ENCODE measurements around the gene INHBA. TPM values are rescaled to one million over a fixed set of nuclear protein-coding genes. Genes with fewer than 3 reads are reported as not detected.
A peak's percentile ranks its signal among the peaks of the same experiment; 100 is the strongest.

INHBA gene
- total and polyA plus RNA-seq, 2 experiments from 2014 or later = 0.94 to 1.3 TPM

DNA sequence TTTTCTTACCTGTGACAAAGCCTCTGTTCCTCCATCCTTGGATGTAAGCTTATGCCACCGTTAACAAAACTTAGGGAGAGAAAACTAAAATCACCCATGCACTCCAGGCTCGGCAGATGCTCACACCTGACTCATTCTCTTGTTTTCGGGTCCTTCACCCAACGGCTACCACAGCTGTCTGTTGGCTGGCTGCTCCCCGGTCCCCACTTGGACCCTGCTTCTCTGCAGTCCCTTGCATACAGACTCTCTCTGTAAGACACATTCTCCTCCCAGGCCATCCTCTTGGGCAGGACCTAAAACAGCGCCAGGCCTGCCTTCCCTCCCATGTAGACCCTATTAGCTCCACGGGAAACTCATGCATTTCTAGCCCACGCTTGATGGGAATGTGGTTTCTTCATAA lies 12.1 kb upstream of the INHBA start:
- H3K27me3 ChIP-seq (ENCODE audit: insufficient read depth) = no peaks in the 10 kb centered on the region
- no peak for DNase-seq (ENCODE audit: low spot score)
- H3K27ac ChIP-seq (ENCODE audit: low read depth) = no peak overlapping the region
- Mint-ChIP-seq H3K27ac (no peak overlapping the region), H3K4me1 (peaks cover 4% of the 10 kb centered on the region; the same call in 1 of the 3 replicates), H3K36me3 (ENCODE audit: low read depth) (no peaks in the 10 kb centered on the region), H3K4me3 (no peak overlapping the region), H3K27me3 (ENCODE audit: insufficient read depth, low read depth, poor library complexity) (no peaks in the 10 kb centered on the region), H3K9me3 (no peaks in the 10 kb centered on the region)
- no peaks in the 10 kb centered on the region for H3K4me1 ChIP-seq (ENCODE audit: insufficient read depth)
- no peak overlapping the region for H3K4me2 ChIP-seq
- no peaks in the 10 kb centered on the region; the same call in 1 of the 2 replicates for H3K9me2 ChIP-seq (ENCODE audit: insufficient read depth)
- H2AFZ ChIP-seq = no peak overlapping the region
- H3F3A ChIP-seq (replicated peaks; ENCODE audit: low read depth) = no peaks in the 10 kb centered on the region
- H3K4me3 ChIP-seq = no peak overlapping the region
- TF ChIP-seq, protein P1, sequence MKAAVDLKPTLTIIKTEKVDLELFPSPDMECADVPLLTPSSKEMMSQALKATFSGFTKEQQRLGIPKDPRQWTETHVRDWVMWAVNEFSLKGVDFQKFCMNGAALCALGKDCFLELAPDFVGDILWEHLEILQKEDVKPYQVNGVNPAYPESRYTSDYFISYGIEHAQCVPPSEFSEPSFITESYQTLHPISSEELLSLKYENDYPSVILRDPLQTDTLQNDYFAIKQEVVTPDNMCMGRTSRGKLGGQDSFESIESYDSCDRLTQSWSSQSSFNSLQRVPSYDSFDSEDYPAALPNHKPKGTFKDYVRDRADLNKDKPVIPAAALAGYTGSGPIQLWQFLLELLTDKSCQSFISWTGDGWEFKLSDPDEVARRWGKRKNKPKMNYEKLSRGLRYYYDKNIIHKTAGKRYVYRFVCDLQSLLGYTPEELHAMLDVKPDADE (IDR thresholded peaks at IDR 0.05) = no peak
- TF ChIP-seq, protein P2, sequence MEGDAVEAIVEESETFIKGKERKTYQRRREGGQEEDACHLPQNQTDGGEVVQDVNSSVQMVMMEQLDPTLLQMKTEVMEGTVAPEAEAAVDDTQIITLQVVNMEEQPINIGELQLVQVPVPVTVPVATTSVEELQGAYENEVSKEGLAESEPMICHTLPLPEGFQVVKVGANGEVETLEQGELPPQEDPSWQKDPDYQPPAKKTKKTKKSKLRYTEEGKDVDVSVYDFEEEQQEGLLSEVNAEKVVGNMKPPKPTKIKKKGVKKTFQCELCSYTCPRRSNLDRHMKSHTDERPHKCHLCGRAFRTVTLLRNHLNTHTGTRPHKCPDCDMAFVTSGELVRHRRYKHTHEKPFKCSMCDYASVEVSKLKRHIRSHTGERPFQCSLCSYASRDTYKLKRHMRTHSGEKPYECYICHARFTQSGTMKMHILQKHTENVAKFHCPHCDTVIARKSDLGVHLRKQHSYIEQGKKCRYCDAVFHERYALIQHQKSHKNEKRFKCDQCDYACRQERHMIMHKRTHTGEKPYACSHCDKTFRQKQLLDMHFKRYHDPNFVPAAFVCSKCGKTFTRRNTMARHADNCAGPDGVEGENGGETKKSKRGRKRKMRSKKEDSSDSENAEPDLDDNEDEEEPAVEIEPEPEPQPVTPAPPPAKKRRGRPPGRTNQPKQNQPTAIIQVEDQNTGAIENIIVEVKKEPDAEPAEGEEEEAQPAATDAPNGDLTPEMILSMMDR (conservative IDR thresholded peaks at IDR 0.05; ENCODE audit: low read depth in 2 of 2) = no peak
- no peaks in the 10 kb centered on the region for H4K20me1 ChIP-seq (replicated peaks; ENCODE audit: insufficient read depth)
- H3K79me2 ChIP-seq (replicated peaks; ENCODE audit: insufficient read depth) = no peaks in the 10 kb centered on the region
- no peak for ATAC-seq
- H3K36me3 ChIP-seq (ENCODE audit: insufficient read depth) = no peaks in the 10 kb centered on the region

DNA sequence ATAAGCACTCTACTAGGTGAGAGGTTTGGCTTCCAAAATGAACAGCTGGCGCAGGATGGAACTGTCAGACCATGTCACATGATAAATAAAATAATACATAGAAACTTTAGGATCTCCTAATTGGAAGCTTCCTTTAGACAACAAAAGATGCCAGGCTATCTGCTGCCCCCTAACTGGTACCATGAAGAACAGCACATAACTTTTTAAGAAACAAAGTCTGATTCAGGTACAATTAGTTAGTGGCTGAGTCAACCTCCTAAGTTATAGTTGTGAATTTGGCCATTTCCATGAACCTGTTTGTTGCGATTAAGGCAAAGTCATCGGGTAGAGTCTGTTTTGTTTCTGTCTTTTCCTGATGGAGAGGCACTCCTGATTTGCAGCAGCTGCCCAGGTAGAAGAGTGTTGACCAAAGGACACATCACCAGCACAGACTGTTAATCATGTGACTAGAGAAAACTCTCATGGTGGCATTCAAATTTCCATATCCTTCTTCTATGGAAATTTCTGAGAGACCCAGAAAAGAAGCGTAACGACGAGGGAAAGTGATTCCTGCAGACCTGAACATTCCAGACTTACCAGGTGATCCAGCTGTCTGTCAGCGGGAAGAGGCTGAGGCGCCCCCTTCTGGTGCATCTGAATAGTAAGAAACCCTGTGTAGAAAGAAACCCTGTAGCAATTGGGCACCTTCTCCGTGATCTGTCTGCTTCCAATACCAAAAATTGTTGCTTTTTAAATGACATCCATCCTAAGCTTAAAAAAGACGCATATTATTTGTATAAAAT lies 8.6 kb upstream of the INHBA start:
- ATAC-seq (peak; percentile 96), DNase-seq (ENCODE audit: low spot score) (peak; percentile 85)
- H3F3A ChIP-seq (replicated peaks; ENCODE audit: low read depth) = no peaks in the 10 kb centered on the region
- Mint-ChIP-seq H3K36me3 (ENCODE audit: low read depth) (no peaks in the 10 kb centered on the region), H3K9me3 (no peaks in the 10 kb centered on the region), H3K4me3 (no peak overlapping the region; the same call in 2 of the 3 replicates), H3K27ac (no peak overlapping the region), H3K4me1 (peaks cover 6% of the 10 kb centered on the region), H3K27me3 (ENCODE audit: insufficient read depth, low read depth, poor library complexity) (peaks cover 7% of the 10 kb centered on the region)
- peak overlapping the region; percentile 55 for H3K4me2 ChIP-seq
- no peaks in the 10 kb centered on the region for H3K79me2 ChIP-seq (replicated peaks; ENCODE audit: insufficient read depth)
- H3K36me3 ChIP-seq (ENCODE audit: insufficient read depth) = no peaks in the 10 kb centered on the region
- no peaks in the 10 kb centered on the region for H3K9me2 ChIP-seq (ENCODE audit: insufficient read depth)
- H3K4me1 ChIP-seq (ENCODE audit: insufficient read depth) = peaks cover 2% of the 10 kb centered on the region; the same call in 1 of the 2 replicates
- TF ChIP-seq JUNB (IDR thresholded peaks at IDR 0.05; ENCODE audit: unreplicated experiment) = no peak
- TF ChIP-seq, protein P1 (IDR thresholded peaks at IDR 0.05) = no peak
- no peak for TF ChIP-seq POLR2AphosphoS5 (IDR thresholded peaks at IDR 0.05; ENCODE audit: low read depth)
- TF ChIP-seq, protein P3, sequence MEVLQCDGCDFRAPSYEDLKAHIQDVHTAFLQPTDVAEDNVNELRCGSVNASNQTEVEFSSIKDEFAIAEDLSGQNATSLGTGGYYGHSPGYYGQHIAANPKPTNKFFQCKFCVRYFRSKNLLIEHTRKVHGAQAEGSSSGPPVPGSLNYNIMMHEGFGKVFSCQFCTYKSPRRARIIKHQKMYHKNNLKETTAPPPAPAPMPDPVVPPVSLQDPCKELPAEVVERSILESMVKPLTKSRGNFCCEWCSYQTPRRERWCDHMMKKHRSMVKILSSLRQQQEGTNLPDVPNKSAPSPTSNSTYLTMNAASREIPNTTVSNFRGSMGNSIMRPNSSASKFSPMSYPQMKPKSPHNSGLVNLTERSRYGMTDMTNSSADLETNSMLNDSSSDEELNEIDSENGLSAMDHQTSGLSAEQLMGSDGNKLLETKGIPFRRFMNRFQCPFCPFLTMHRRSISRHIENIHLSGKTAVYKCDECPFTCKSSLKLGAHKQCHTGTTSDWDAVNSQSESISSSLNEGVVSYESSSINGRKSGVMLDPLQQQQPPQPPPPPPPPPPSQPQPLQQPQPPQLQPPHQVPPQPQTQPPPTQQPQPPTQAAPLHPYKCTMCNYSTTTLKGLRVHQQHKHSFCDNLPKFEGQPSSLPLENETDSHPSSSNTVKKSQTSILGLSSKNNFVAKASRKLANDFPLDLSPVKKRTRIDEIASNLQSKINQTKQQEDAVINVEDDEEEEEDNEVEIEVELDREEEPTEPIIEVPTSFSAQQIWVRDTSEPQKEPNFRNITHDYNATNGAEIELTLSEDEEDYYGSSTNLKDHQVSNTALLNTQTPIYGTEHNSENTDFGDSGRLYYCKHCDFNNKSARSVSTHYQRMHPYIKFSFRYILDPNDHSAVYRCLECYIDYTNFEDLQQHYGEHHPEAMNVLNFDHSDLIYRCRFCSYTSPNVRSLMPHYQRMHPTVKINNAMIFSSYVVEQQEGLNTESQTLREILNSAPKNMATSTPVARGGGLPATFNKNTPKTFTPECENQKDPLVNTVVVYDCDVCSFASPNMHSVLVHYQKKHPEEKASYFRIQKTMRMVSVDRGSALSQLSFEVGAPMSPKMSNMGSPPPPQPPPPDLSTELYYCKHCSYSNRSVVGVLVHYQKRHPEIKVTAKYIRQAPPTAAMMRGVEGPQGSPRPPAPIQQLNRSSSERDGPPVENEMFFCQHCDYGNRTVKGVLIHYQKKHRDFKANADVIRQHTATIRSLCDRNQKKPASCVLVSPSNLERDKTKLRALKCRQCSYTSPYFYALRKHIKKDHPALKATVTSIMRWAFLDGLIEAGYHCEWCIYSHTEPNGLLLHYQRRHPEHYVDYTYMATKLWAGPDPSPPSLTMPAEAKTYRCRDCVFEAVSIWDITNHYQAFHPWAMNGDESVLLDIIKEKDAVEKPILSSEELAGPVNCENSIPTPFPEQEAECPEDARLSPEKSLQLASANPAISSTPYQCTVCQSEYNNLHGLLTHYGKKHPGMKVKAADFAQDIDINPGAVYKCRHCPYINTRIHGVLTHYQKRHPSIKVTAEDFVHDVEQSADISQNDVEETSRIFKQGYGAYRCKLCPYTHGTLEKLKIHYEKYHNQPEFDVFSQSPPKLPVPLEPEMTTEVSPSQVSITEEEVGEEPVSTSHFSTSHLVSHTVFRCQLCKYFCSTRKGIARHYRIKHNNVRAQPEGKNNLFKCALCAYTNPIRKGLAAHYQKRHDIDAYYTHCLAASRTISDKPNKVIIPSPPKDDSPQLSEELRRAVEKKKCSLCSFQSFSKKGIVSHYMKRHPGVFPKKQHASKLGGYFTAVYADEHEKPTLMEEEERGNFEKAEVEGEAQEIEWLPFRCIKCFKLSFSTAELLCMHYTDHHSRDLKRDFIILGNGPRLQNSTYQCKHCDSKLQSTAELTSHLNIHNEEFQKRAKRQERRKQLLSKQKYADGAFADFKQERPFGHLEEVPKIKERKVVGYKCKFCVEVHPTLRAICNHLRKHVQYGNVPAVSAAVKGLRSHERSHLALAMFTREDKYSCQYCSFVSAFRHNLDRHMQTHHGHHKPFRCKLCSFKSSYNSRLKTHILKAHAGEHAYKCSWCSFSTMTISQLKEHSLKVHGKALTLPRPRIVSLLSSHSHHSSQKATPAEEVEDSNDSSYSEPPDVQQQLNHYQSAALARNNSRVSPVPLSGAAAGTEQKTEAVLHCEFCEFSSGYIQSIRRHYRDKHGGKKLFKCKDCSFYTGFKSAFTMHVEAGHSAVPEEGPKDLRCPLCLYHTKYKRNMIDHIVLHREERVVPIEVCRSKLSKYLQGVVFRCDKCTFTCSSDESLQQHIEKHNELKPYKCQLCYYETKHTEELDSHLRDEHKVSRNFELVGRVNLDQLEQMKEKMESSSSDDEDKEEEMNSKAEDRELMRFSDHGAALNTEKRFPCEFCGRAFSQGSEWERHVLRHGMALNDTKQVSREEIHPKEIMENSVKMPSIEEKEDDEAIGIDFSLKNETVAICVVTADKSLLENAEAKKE (CRISPR knock-in tag; IDR thresholded peaks at IDR 0.05) = no peak
- TF ChIP-seq EZH2phosphoT487 (IDR thresholded peaks at IDR 0.05; ENCODE audit: unreplicated experiment) = no peak
- TF ChIP-seq, protein P2 (conservative IDR thresholded peaks at IDR 0.05; ENCODE audit: low read depth in 2 of 2) = peak; percentile 71 to 84
- no peak overlapping the region for H3K27ac ChIP-seq (ENCODE audit: low read depth)
- peaks cover 9% of the 10 kb centered on the region for H3K27me3 ChIP-seq (ENCODE audit: insufficient read depth)
- no peak overlapping the region; the same call in 1 of the 2 replicates for H3K4me3 ChIP-seq
- H2AFZ ChIP-seq = no peak overlapping the region
- no peaks in the 10 kb centered on the region for H4K20me1 ChIP-seq (replicated peaks; ENCODE audit: insufficient read depth)
